WI38 (cell line): Measurements from ENCODE around the gene THSD4.

Experiments used
- H3K4me3 ChIP-seq: 2 replicates; pipeline ENCODE4 v1.5.1; 2011; ENCODE audit warnings: low read depth, mild to moderate bottlenecking, control low read depth, low read length
- CTCF ChIP-seq: IDR thresholded peaks from 2 replicates; pipeline ENCODE4 v1.5.1; 2012; ENCODE audit warnings: low read depth, mild to moderate bottlenecking, control low read depth, low read length

Gene THSD4

GRCh38 chr15:71455878-71456277, 340.6 kb downstream of the THSD4 start:
- H3K4me3 ChIP-seq, result no peak overlapping the region
- TF ChIP-seq CTCF, result no peak

GRCh38 chr15:71456362-71456761, 341.1 kb downstream of the THSD4 start:
- H3K4me3 ChIP-seq, result no peak overlapping the region
- no peak for TF ChIP-seq CTCF

- H3K4me3 ChIP-seq, result no peak overlapping the region
- no peak for TF ChIP-seq CTCF
These were observed 341.5 kb downstream of the THSD4 start for GRCh38 chr15:71456811-71457210.

GRCh38 chr15:71458089-71458660, 342.9 kb downstream of the THSD4 start:
- no peak for TF ChIP-seq CTCF
- H3K4me3 ChIP-seq, result no peak overlapping the region

- no peak for TF ChIP-seq CTCF
- H3K4me3 ChIP-seq, result no peak overlapping the region
These were observed 346.5 kb downstream of the THSD4 start for GRCh38 chr15:71461748-71462147.

GRCh38 chr15:71462638-71463037, 347.4 kb downstream of the THSD4 start:
- H3K4me3 ChIP-seq, result no peak overlapping the region

More at GRCh38 chr15:71462638-71463037, 347.4 kb downstream of the THSD4 start:
- no peak for TF ChIP-seq CTCF
